ENCODE results near the gene SAPCD2.

DNA sequence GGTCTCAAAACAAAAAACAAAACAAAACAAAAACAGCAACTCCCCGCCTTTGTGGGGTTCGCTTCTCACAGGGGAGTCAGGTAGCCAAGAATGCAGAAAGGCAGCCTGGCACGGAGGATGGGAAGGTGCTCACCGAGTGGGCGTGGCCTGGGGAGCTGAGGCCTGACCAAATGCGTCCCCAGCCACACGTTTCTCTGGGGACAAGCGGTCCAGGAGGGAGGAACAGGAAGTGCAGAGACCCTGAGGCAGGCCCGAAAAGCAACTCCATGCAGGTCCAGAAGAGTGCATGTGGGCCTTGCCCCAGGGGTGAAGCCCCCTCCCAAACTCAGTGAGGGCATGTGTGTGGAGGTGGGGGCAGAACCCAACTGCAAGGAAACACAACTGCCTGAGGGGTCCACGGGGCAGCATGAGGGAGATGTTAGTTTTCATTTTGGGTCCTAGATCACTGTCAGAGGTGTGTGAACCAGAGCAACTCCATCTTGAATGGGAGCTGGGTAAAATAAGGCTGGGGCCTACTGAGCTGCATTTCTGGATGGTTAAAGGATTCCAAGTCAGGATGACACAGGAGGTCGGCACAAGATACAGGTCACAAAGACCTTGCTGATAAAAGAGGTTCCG, 4.4 kb upstream of the SAPCD2 start:
- TF ChIP-seq, protein P1, sequence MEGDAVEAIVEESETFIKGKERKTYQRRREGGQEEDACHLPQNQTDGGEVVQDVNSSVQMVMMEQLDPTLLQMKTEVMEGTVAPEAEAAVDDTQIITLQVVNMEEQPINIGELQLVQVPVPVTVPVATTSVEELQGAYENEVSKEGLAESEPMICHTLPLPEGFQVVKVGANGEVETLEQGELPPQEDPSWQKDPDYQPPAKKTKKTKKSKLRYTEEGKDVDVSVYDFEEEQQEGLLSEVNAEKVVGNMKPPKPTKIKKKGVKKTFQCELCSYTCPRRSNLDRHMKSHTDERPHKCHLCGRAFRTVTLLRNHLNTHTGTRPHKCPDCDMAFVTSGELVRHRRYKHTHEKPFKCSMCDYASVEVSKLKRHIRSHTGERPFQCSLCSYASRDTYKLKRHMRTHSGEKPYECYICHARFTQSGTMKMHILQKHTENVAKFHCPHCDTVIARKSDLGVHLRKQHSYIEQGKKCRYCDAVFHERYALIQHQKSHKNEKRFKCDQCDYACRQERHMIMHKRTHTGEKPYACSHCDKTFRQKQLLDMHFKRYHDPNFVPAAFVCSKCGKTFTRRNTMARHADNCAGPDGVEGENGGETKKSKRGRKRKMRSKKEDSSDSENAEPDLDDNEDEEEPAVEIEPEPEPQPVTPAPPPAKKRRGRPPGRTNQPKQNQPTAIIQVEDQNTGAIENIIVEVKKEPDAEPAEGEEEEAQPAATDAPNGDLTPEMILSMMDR (conservative IDR thresholded peaks at IDR 0.05): no peak
- no peak for TF ChIP-seq ZFX (IDR thresholded peaks at IDR 0.05)
